Activated naive CD8-positive, alpha-beta T cell treated with anti-CD3 and anti-CD28 coated beads for 36 hours (primary cell): ENCODE data around the gene UBXN2A. TPM values are rescaled to one million over a fixed set of nuclear protein-coding genes. Genes with fewer than 3 reads are reported as not detected.
"Not testable (repeated sequence)": the region's sequence is repeated elsewhere in the genome, so short reads cannot be mapped to it uniquely, and the experiment has no call there.

Source experiments
- DNase-seq: peaks from one replicate; pipeline ENCODE4 v3.0.0; 2021
- H3K27ac Mint-ChIP-seq: one replicate; pipeline ENCODE4 v1.8.0; 2022; ENCODE audit warnings: mild to moderate bottlenecking, moderate library complexity, mixed read lengths
- H3K27me3 Mint-ChIP-seq: one replicate; pipeline ENCODE4 v1.8.0; 2022; ENCODE audit warnings: mild to moderate bottlenecking, mixed read lengths
- H3K36me3 Mint-ChIP-seq: one replicate; pipeline ENCODE4 v1.8.0; 2021; ENCODE audit warnings: mild to moderate bottlenecking, mixed read lengths
- H3K4me1 Mint-ChIP-seq: one replicate; pipeline ENCODE4 v1.8.0; 2021; ENCODE audit warnings: mixed read lengths
- H3K4me3 Mint-ChIP-seq: one replicate; pipeline ENCODE4 v1.8.0; 2022; ENCODE audit warnings: mild to moderate bottlenecking, moderate library complexity, mixed read lengths
- H3K9me3 Mint-ChIP-seq: one replicate; pipeline ENCODE4 v1.8.0; 2022; ENCODE audit warnings: mixed read lengths
- total RNA-seq, 2 experiments: library from RNA; stranded (reverse); gene quantifications; one replicate each; pipeline ENCODE4 v1.2.3, GENCODE V29; 2021

Gene UBXN2A
- total RNA-seq, 2 experiments from 2014 or later: 12.4 to 12.6 TPM

DNA sequence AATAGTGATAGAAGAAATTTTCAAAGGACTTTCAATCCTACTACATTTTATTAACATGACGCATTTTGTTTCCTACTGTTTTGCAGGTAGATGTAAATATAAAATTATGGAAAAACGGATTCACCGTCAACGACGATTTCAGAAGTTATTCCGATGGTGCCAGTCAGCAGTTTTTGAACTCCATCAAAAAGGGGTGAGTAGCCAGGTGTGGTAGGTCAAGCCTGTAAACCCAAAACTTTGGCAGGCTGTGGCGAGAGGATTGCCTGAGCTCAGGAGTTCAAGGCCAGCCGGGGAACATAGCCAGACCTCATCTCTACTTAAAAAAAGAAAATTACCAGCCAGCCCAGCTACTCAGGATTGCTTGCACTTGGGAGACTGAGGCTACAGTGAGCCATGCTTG lies 36.6 kb downstream of the UBXN2A start:
- Mint-ChIP-seq H3K36me3 (peaks cover 4% of the 10 kb centered on the region), H3K4me1 (no peaks in the 10 kb centered on the region)

DNA sequence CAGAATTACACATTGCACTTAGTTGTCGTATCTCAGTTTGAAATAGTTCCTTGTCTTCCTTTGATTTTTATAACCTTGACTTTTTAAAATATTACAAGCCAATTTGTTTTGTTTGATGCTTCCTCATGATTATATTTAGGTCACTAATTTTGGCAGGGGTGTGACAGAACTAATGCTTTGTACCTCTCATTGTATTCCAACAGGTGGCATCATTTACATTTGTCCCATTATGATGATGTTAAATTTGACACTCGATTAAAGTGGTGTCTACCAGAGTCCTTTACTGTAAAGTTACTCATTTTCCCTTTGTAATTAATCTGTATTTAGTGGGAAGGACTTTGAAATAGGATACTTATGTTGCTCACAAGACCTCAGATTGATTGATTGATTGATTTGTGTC lies 48.1 kb downstream of the UBXN2A start:
- Mint-ChIP-seq H3K27ac (no peak overlapping the region), H3K27me3 (no peaks in the 10 kb centered on the region), H3K4me1 (no peaks in the 10 kb centered on the region), H3K4me3 (no peak overlapping the region), H3K36me3 (no peaks in the 10 kb centered on the region), H3K9me3 (no peaks in the 10 kb centered on the region)
- no peak for DNase-seq

More for the DNA sequence above, 36.6 kb downstream of the UBXN2A start:
- no peaks in the 10 kb centered on the region for H3K9me3 Mint-ChIP-seq
- no peak overlapping the region for H3K27ac Mint-ChIP-seq
- no peak overlapping the region for H3K4me3 Mint-ChIP-seq
- DNase-seq: no peak
- no peaks in the 10 kb centered on the region for H3K27me3 Mint-ChIP-seq

DNA sequence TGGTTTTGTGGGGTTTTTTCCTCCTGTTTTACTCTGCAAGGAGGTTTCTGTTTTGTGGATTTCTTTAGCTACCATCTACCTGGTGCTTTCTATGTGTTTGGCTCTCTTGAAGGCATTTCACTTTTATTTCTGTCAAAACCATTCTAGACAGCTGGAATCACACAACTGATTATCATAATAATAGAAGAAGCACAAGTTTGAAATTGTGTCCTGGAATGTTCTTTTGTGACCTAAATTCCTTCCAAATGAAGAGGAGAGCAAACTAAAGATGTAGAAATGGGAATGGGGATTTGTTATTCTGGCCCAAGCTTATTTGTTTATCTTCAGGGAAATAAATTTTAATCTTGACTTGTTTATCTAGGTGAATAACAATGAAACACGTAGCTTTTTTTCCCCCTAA lies 52.7 kb downstream of the UBXN2A start:
- Mint-ChIP-seq H3K36me3 (no peaks in the 10 kb centered on the region), H3K27ac (no peak overlapping the region), H3K27me3 (no peaks in the 10 kb centered on the region), H3K4me3 (no peak overlapping the region), H3K9me3 (no peaks in the 10 kb centered on the region), H3K4me1 (no peaks in the 10 kb centered on the region)
- no peak for DNase-seq

DNA sequence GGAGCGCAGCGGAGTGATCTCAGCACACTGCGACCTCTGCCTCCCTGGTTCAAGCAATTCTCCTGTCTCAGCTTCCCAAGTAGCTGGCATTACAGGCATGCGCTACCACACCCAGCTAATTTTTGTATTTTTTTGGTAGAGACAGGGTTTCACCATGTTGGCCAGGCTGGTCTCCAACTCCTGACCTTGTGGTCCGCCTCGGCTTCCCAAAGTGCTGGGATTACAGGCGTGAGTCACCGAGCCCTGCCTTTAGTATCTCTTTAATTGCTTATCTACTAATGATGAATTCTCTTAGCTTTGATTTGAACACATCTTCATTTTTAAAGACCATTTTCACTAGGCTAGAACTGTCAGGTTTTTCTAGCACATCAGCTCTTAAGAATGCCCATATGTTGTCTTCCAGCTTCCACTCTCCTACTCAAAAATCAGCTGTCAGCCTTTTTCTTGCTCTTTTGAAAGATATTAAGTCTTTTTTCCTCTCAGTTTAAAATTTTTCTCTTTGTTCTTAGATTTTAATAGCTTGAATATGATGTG lies 53.5 kb downstream of the UBXN2A start:
- H3K27ac Mint-ChIP-seq: no peak overlapping the region

DNA sequence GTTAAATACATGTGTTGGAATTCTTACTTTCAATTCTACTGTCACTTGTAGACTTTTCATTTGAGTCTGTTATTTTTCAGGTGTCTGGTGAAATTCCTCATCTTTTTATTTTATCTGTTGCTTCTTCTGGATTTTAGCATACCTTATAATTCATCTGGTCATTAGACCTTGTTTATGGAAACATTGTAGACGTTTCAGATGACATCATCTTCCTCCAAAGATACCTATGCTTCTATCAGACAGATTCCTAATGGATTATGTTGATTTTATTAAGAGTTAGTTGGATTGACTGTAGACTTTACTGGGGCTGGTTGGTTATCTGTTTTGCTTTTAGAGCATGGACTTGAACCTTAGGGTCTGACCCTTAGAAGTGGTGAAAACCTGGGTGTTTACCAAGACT lies 54.3 kb downstream of the UBXN2A start:
- Mint-ChIP-seq H3K27ac (no peak overlapping the region), H3K4me3 (no peak overlapping the region), H3K4me1 (no peaks in the 10 kb centered on the region)

More for the DNA sequence above, 53.5 kb downstream of the UBXN2A start:
- H3K36me3 Mint-ChIP-seq: no peaks in the 10 kb centered on the region
- DNase-seq: no peak
- no peaks in the 10 kb centered on the region for H3K4me1 Mint-ChIP-seq
- no peak overlapping the region for H3K4me3 Mint-ChIP-seq
- H3K27me3 Mint-ChIP-seq: no peaks in the 10 kb centered on the region
- H3K9me3 Mint-ChIP-seq: no peaks in the 10 kb centered on the region

DNA sequence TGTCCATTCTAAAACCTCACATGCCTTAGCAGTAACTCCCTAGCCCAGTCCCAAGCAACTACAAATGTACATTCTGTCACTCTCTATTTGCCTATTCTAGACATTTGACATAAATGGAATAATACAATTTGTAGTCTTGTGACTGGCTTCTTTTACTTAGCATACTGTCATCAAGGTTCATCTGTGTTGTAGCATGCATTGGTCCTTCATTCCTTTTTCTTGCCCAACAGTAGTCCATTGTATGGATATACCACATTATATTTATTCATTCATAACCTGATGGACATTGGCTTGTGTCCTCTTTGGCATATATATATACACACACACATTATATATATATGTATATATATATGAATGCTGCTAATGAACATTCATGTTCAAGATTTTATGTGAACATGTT lies 67.4 kb downstream of the UBXN2A start:
- H3K36me3 Mint-ChIP-seq: no peaks in the 10 kb centered on the region
- H3K9me3 Mint-ChIP-seq: no peaks in the 10 kb centered on the region
- H3K27me3 Mint-ChIP-seq: peaks cover 37% of the 10 kb centered on the region
- DNase-seq: no peak
- H3K4me1 Mint-ChIP-seq: peaks cover 3% of the 10 kb centered on the region
- H3K27ac Mint-ChIP-seq: no peak overlapping the region
- no peak overlapping the region for H3K4me3 Mint-ChIP-seq

More for the DNA sequence above, 54.3 kb downstream of the UBXN2A start:
- H3K9me3 Mint-ChIP-seq: no peaks in the 10 kb centered on the region
- peaks cover under 1% of the 10 kb centered on the region for H3K36me3 Mint-ChIP-seq
- no peaks in the 10 kb centered on the region for H3K27me3 Mint-ChIP-seq
- no peak for DNase-seq

DNA sequence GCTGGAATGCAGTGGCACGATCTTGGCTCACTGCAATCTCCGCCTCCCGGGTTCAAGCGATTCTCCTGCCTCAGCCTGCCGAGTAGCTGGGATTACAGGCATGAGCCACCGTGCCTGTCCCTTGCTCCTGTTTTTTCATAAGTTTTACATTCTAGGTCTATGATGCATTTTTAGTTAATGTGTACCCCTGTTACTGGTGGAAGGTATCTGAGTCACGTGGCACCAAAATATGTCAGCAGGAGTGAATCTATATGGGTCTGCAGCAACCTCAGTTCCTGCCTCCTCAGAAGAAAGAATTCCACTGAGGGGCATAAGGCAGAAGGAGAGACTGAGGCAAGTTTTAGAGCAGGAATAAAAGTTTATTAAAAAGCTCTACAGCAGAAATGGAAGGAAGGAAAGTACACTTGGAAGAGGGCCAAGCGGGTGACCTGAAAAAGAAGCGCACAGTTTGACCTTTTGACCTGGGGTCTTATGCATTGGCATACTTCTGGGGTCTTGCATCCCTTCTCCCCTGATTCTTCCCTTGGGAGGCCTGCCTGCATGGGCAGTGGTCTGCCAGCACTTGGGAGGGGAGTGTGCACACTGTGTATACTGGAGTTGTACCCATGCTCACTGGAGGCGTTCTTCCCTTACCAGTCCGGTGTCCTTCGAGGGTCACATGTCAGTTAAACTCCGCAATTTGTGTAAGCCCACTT lies 68.6 kb downstream of the UBXN2A start:
- peaks cover 46% of the 10 kb centered on the region for H3K27me3 Mint-ChIP-seq
- H3K4me3 Mint-ChIP-seq: no peak overlapping the region
- no peaks in the 10 kb centered on the region for H3K9me3 Mint-ChIP-seq
- DNase-seq: no peak
- H3K27ac Mint-ChIP-seq: no peak overlapping the region
- peaks cover 3% of the 10 kb centered on the region for H3K4me1 Mint-ChIP-seq
- H3K36me3 Mint-ChIP-seq: no peaks in the 10 kb centered on the region

DNA sequence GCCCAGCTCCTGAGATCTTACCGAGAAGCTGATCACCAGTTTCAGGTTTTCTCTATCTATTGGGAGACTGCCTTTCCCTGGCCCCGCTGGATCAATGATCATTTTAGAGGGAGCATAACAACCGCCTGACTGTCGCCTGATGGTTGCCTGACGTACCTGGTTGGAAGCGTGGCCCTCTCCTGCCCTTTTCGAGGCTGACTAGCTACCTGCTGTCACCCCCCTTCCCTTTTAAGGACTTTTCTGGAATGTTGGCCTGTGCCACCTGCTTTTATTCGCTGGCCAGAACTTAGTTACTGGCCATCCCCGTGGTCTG lies 69.1 kb downstream of the UBXN2A start:
- Mint-ChIP-seq H3K9me3 (no peaks in the 10 kb centered on the region), H3K36me3 (no peaks in the 10 kb centered on the region), H3K4me3 (no peak overlapping the region), H3K4me1 (peaks cover 3% of the 10 kb centered on the region), H3K27ac (no peak overlapping the region), H3K27me3 (peaks cover 46% of the 10 kb centered on the region)
- DNase-seq: no peak

DNA sequence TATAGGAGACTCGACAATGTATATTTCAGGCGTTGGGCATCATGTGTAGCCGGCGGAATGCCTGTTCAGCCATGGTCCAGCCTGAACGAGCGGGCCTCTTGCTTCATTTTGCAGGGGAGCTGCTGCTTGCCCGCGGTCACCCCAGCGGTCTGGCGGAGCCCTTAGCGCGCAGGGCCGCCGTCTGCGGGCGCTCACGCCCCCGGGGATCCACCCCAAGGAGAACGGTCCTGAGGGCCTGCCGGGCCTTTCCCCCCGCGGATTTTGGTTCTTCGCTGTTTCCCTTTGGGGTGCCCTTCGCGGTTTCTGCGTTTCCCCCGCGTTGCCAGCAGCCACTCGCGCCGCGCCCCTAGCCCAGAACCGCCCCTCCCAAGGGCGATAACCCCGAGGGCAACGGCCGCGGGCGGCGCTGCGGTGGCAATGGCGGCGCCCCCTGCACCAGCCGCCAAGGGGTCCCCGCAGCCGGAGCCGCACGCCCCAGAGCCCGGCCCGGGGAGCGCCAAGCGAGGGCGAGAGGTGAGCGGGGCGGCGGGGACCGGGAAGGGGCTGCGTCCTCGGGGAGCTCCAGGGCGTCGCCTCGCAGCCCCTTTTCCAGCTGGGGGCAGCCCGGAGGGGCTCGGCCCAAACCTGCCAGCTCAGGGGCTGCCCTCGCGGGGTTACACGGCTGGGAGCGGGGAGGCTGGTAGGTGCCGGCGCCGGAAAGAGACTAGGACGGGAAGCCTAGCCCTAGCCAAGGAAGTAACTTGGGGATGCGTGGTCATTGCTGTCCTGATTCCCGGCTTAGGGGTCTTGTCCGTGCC lies 69.6 kb downstream of the UBXN2A start, which contains the start of gene MFSD2B:
MFSD2B (plus strand) TSS at position 406 of the 797 bp plus-strand sequence; CDS start at position 418, 12 bp downstream.
- Mint-ChIP-seq H3K36me3 (no peaks in the 10 kb centered on the region), H3K27ac (no peak within 1 kb of the TSS), H3K4me1 (peaks cover 3% of the 10 kb centered on the region), H3K27me3 (peaks cover 46% of the 10 kb centered on the region), H3K4me3 (no peak within 1 kb of the TSS), H3K9me3 (no peaks in the 10 kb centered on the region)
- no peak for DNase-seq

DNA sequence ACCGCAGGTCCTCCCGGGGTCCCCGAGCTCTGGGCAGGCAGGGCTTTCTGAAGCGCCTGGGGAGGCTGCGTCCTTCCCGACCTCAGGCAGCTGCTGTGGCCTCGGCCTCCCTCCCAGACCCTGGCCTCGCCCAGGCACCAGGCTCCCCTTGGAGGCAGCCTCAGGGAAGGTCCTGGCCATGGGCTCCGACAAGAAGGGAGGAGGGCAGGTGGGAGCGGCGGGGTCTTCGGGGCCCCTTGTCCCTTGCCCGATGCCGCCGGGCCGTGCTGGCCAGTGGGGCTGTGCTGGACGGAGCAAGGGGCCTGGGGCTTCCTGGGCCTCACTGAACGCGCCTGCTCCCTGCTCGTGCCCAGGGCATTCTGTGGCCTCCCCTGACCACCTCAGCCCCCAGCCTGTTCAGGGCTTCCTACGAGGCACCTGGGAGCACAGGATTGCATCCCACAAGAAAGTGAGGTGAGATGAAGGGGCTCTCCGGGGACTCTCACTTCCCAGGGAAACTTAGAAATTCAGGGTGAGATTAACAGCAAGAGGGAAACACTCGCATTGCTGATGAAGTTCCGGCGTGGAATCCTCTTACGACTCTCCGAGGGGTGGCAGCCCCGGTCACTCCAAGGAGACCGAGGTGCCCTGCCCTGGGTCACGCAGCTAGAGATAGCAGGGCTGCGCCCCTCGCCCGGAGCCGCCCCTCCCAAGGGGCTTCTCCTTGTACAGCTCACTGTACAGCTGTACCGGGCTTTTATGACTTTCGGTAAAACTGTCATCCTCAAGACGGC lies 70.4 kb downstream of the UBXN2A start:
- H3K27ac Mint-ChIP-seq: no peak overlapping the region
- H3K4me3 Mint-ChIP-seq: no peak overlapping the region
- H3K4me1 Mint-ChIP-seq: peaks cover 3% of the 10 kb centered on the region
- no peak for DNase-seq
- no peaks in the 10 kb centered on the region for H3K9me3 Mint-ChIP-seq
- H3K27me3 Mint-ChIP-seq: peaks cover 46% of the 10 kb centered on the region
- H3K36me3 Mint-ChIP-seq: no peaks in the 10 kb centered on the region

DNA sequence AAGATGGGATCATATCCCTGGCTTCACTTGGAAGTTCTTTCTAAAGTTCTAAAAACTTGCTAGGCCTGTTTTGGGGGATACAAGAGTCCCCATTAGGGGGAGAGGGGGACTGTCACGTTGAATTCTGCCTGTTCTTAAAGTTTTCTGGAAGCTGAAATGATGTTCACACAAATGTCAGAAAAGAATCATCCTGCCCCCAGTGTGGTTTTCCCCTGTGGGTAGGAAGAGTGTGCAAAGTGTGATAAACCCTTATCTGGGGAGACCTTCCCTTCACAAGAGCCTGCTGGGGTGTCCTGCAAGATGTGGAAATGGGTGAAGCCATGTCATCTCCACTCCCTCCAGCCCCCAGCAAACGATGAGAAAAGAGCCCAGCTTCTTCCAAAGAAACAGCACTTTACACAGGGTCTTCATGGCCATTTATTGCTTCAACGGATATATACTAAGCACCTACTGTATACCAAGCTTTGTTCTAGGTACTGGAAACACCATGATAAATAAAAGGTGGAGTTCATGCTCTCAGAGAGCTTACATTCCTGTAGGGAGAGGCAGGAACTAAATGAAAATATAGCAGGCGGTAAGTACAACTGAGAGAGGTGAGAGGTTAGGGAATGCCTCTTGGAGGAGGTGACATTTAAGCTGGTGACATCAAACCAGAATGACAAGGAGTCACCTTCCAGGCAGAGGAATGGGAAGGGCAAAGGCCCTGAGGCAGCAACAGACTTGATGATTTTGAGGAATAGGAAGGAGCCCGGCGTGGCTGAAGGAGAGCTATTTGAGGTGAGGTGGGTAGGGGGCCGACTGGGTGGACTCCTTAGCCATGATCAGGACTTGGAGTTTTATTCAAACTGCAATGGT lies 71.2 kb downstream of the UBXN2A start:
- Mint-ChIP-seq H3K27ac (no peak overlapping the region), H3K4me3 (no peak overlapping the region), H3K9me3 (no peaks in the 10 kb centered on the region), H3K27me3 (peaks cover 46% of the 10 kb centered on the region), H3K36me3 (no peaks in the 10 kb centered on the region), H3K4me1 (peaks cover 3% of the 10 kb centered on the region)
- no peak for DNase-seq

DNA sequence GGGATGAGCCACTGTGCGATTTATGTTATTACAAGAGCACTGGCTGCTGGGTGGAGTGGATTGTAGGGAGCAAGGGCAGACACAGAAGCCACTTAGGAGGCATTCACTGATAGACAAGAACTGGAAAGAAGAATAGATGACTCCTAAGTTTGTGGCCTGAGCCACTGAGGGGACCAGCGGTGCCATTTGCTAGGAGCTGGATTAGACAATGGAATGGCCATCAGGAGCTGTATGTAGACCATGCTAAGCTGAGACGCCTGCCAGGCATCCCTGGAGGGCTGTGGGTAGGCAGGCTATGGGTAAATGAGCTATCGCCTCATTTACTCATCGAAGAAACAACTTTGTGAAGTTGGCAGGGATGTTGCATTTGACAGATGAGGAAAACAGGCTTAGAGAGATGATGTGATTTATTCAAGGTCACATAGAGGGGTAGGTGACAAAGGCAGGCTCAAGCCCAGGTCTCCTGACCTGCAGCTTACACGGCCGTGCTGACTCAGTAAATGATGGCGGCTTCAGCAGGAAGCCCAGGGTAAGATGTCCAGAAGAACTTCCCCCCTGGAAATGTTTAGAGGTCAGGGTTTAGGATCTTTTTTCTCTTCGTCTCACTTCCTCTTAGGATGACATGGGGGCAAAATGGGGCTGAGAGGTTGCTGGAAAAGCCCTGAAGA lies 72.4 kb downstream of the UBXN2A start:
- H3K27me3 Mint-ChIP-seq: peaks cover 46% of the 10 kb centered on the region

DNA sequence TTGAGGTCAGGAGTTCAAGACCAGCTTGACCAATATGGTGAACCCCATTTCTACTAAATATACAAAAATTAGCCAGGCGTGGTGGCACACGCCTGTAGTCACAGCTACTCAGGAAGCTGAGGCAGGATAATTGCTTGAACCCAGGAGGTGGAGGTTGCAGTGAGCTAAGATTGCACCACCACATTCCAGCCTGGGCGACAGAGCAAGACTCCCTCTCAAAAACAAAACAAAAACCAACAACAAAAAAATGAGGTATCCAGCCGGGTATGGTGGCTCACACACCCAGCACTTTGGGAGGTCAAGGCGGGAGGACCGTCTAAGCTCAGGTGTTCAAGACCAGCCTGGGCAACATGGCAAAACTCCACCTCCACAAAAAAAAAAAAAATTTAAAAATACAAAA lies 74.6 kb downstream of the UBXN2A start:
- H3K4me3 Mint-ChIP-seq, H3K36me3 Mint-ChIP-seq, H3K27ac Mint-ChIP-seq, DNase-seq, H3K9me3 Mint-ChIP-seq, H3K4me1 Mint-ChIP-seq: not testable (repeated sequence)
- peaks cover 29% of the 10 kb centered on the region for H3K27me3 Mint-ChIP-seq

More for the DNA sequence above, 72.4 kb downstream of the UBXN2A start:
- H3K36me3 Mint-ChIP-seq: no peaks in the 10 kb centered on the region
- no peak for DNase-seq
- no peak overlapping the region for H3K4me3 Mint-ChIP-seq
- H3K9me3 Mint-ChIP-seq: no peaks in the 10 kb centered on the region
- H3K27ac Mint-ChIP-seq: no peak overlapping the region
- peaks cover 3% of the 10 kb centered on the region for H3K4me1 Mint-ChIP-seq
